ENCODE data around the gene ELL2.

DNA sequence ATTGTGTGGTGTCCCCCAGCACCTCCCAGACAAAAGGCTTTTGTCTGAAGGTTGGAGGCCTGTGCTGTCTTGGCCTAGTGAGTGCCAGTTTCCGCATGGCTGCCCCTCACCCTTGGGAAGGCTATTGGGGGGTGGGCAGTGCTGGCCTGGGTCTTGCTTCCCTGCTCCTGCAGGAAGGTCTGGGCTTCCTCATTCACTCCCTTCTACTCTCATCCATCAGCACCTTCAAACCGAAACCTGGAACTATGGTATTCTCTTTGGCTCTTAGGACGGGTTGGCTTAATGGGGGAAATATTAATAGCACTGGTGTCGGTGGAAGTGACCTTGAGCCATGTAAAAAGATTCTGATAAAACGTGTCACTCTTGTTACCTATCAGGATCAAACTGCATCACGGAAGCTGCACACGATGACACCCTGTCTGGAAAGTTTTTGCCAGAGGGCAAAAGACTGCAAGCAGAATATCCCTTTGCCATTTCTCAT, 105.1 kb downstream of the ELL2 start:
- TF ChIP-seq CTCF (IDR thresholded peaks at IDR 0.05) (no peak), EP300 (IDR thresholded peaks at IDR 0.05) (no peak)
